Hepatocyte (in vitro differentiated cells): ENCODE results near the gene SLC9A1.

Experiments
- EZH2 ChIP-seq: fragments of 200-600 bp; sonication (generic); IDR thresholded peaks from 2 replicates; pipeline ENCODE4 v1.6.1; 2016; ENCODE audit warnings: antibody characterized with exemption, mild to moderate bottlenecking, borderline replicate concordance
- TF ChIP-seq, protein P1 (sequence below): fragments of 200-600 bp; sonication (generic); IDR thresholded peaks from 2 replicates; pipeline ENCODE4 v1.5.1; 2016; ENCODE audit warnings: antibody characterized with exemption, mild to moderate bottlenecking; ENCODE audit not compliant: poor library complexity

DNA sequence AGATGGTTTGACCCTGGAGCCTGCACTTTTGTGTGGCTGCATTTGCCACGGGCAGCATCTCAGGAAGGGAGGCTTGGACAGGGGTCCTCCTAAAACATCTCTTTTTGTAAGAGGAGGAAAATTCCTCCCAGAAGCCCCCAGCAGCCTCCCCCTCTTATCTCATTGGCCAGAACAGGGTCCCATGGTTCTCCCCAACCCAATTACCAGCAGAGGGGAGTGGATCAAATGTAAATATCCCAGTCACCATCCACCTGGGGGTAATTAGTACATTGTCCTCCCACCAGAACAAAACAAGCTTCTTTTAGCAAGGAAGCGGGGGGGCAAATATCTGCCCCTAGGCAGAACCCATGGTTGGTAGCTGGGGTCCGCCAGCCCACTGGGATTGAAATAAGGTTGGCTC lies 97.5 kb downstream of the SLC9A1 start:
- TF ChIP-seq, protein P1, sequence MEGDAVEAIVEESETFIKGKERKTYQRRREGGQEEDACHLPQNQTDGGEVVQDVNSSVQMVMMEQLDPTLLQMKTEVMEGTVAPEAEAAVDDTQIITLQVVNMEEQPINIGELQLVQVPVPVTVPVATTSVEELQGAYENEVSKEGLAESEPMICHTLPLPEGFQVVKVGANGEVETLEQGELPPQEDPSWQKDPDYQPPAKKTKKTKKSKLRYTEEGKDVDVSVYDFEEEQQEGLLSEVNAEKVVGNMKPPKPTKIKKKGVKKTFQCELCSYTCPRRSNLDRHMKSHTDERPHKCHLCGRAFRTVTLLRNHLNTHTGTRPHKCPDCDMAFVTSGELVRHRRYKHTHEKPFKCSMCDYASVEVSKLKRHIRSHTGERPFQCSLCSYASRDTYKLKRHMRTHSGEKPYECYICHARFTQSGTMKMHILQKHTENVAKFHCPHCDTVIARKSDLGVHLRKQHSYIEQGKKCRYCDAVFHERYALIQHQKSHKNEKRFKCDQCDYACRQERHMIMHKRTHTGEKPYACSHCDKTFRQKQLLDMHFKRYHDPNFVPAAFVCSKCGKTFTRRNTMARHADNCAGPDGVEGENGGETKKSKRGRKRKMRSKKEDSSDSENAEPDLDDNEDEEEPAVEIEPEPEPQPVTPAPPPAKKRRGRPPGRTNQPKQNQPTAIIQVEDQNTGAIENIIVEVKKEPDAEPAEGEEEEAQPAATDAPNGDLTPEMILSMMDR = no peak
- no peak for TF ChIP-seq EZH2
